ENCODE results near the gene SAT1.

- no peak for TF ChIP-seq POLR2A (IDR thresholded peaks at IDR 0.05)
- TF ChIP-seq, protein P1, sequence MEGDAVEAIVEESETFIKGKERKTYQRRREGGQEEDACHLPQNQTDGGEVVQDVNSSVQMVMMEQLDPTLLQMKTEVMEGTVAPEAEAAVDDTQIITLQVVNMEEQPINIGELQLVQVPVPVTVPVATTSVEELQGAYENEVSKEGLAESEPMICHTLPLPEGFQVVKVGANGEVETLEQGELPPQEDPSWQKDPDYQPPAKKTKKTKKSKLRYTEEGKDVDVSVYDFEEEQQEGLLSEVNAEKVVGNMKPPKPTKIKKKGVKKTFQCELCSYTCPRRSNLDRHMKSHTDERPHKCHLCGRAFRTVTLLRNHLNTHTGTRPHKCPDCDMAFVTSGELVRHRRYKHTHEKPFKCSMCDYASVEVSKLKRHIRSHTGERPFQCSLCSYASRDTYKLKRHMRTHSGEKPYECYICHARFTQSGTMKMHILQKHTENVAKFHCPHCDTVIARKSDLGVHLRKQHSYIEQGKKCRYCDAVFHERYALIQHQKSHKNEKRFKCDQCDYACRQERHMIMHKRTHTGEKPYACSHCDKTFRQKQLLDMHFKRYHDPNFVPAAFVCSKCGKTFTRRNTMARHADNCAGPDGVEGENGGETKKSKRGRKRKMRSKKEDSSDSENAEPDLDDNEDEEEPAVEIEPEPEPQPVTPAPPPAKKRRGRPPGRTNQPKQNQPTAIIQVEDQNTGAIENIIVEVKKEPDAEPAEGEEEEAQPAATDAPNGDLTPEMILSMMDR (IDR thresholded peaks at IDR 0.05): no peak
Observed at GRCh38 chrX:23752740-23753415, 30.1 kb upstream of the SAT1 start.
